ENCODE data around the gene CLIP3.

DNA sequence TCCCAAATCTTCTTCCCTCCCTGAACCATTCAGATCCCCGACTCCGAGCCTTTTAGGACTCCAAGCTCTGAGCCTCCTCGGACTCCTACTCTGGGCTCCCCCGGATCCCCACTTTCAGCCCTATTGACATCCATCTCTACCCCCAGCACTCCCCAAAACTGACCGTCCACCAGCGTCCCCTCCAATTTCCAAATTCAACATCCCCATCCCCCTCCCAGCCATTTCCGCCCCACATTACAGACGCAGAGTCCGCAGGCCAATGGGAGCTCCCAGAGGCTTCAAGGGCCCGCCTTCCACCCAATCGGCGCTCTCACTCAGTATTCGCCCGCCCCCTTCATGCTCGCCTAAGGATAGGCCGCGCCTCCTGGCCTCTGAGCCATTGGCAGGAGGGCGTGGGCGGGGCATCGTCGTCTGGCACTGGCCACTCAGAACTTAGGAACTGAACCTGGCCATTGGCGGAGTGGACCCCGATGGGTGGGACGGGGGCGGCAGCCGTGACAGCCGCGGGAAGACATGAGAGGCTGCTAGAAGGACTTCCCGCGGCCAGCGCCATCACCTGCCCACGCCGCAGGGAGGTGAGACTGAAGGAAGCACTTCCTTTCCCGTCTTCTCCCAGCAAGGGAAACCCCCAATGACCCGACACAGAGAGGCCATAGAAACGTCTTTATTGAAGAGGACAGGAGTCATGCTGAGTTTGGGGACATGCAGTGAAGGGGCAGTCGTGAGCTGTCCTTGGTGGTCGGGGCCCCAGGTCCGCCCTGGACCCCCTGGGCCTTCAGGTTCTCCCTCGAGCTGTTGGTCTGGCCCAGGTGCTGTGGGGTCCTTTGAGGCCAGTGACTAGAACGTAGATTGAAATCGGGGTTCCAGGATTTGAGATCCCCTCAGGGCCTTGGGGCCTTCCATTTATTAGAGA, 18.4 kb downstream of the CLIP3 start, which contains the start of gene ALKBH6:
- TF ChIP-seq EZH2 (IDR thresholded peaks at IDR 0.05; ENCODE audit: borderline replicate concordance, low read depth, low read length, poor library complexity, severe bottlenecking): no peak
- TF ChIP-seq, protein P1, sequence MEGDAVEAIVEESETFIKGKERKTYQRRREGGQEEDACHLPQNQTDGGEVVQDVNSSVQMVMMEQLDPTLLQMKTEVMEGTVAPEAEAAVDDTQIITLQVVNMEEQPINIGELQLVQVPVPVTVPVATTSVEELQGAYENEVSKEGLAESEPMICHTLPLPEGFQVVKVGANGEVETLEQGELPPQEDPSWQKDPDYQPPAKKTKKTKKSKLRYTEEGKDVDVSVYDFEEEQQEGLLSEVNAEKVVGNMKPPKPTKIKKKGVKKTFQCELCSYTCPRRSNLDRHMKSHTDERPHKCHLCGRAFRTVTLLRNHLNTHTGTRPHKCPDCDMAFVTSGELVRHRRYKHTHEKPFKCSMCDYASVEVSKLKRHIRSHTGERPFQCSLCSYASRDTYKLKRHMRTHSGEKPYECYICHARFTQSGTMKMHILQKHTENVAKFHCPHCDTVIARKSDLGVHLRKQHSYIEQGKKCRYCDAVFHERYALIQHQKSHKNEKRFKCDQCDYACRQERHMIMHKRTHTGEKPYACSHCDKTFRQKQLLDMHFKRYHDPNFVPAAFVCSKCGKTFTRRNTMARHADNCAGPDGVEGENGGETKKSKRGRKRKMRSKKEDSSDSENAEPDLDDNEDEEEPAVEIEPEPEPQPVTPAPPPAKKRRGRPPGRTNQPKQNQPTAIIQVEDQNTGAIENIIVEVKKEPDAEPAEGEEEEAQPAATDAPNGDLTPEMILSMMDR (conservative IDR thresholded peaks at IDR 0.05; ENCODE audit: low read depth, low read length): no peak

Measured in A673 (cell line).